Occipital lobe (tissue), 2 donors: ENCODE results near the gene ACTN4. TPM values are rescaled to one million over a fixed set of nuclear protein-coding genes. Genes with fewer than 3 reads are reported as not detected.
"Not testable (repeated sequence)": the region's sequence is repeated elsewhere in the genome, so short reads cannot be mapped to it uniquely, and the experiment has no call there.

Source experiments
- DNase-seq: peaks from one replicate; lab custom pipeline; 2025; lab: John Stamatoyannopoulos, UW
- total RNA-seq: library from RNA; depleted of rRNA; stranded (reverse); fragments of >200 nt; gene quantifications from one replicate; pipeline ENCODE4 v1.2.3, GENCODE V29; 2014

The ACTN4 gene
- total RNA-seq, 1 donor from 2014 or later = 53.2 TPM

DNA sequence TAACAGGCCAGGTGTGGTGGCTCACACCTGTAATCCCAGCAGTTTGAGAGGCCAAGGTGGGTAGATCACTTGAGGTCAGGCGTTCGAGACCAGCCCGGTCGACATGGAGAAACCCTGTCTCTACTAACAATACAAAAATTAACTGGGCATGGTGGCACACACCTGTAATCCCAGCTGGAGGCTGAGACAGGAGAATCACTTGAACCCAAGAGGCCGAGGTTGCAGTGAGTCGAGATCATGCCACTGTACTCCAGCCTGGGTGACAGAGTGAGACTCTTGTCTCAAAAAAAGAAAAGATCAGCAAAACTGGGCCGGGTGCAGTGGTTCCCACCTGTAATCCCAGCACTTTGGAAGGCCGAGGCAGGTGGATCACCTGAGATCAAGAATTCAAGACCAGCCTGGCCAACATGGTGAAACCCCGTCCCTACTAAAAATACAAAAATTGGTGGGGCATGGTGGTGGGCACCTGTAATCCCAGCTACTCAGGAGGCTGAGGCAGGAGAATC is 114.5 kb downstream of the ACTN4 start:
- not testable (repeated sequence) for DNase-seq

- no peak for DNase-seq
These were observed 116.4 kb downstream of the ACTN4 start for GRCh38 chr19:38763795-38764220.

DNA sequence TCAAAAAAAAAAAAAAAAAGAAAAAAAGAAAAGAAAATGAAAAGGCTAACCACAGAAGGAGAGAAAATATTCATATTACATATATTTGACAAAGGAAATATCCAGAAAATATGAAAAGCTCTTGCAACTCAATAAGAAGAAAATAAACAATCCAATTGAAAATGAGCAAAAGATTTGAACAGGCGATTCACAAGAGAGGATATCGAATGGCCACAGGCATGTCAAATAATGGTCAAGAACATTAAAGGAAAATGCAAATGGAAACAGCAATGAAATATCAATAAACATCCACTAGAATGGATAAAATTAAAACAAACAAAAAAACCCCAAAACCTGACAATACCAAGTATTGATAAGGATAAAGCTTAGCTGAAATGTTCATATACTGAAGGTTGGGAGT is 117.8 kb downstream of the ACTN4 start:
- no peak for DNase-seq

DNA sequence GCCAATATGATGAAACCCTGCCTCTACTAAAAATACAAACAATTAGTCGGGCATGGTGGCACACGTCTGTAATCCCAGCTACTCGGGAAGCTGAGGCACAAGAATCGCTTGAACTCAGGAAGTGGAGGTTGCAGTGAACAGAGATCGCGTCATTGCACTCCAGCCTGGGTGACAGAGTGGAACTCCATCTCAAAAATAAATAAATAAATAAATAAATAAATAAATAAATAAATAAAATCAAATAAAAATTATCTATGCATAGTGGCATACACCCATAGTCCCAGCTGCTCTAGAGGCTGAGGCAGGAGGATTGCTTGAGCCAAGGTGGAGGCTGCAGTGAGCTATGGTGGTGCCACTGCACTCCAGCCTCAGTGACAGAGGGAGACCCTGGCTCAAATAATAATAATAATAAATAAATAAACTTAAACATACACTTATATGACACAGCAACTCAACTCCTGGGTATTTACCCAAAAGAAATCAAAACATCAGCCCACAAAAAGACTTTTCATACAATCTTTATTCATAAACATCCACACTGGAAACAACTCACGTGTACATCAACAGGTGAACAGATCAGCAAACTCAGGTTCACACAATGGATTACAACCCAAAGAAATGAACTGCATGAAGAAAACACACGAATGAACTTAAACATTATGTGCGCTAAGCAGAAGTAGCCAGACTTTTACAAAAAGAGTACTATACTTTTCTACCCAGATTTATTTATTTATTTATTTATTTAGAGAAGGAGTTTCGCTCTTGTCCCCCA is 119.0 kb downstream of the ACTN4 start:
- DNase-seq = no peak

- DNase-seq = peak; percentile 22
These were observed 122.3 kb downstream of the ACTN4 start for GRCh38 chr19:38769635-38770211.

DNA sequence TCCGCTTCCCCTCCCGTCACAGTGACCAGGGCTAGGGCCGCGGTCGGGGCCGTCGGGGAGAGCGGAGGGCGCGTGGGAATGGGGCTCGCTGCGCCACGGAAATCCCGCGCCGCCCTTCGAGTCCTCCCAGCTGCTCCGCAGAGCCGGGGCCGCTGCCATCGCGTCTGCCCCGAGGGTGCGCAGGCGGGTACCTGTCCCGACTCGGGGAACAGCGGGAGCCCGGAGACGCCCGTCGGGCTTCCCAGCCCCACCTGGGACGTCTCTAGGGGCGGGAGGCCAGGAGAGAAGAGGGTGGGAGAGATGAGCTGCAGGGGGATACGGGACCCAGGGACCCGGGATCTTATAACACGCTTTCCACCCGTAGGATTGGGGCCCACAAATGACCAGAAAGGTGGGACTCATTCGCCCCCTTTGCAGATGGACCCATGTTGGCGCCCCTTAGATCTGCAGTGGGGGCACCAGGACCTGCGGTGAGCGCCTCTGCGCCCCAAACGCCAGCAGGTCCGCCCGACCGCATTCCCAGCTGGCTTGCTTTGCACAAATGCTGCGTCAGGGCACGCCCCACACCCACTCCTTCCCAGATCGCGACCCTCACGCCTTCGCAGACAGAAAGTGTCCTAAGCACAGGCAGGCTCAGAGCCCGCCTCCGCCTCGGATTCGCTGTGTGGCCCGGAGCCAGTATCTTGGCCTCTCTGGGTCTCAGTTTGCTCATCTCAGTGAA is 122.9 kb downstream of the ACTN4 start:
- not testable (repeated sequence) for DNase-seq

DNA sequence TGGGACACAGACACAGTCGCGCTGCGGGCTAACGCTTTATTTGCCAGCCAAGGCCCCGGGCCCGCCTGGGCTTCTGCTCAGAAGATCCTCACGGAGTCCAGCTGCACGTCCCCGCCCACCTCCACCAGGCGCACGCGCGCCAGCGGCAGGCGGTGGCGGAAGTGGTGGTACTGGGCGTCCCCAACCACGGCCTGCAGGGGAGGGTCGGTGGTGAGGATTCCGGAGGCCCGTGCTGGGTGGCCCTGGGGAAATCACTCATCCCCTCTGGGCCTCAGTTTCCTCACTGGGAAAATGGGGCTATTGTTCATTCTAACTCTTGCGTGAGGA is 123.5 kb downstream of the ACTN4 start:
- not testable (repeated sequence) for DNase-seq

DNA sequence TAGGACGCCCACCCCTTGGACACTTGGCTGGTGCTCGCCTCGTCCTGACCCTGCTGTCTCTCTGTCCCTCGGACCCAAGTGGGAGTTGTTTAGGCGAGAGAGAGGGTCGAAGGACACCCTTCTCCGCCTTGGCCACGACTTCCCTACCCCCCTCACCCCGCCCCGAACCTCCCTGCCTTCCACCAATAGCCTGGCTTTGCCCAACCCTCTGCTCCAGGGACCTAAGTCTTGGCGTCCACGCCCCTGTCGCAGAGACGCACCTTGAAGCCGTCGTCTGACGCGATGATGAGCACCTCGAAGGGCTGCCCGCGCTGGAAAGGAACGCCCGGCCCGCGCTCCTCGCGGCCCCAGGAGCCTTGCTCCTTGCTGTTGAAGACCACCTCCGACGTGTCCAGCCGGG is 124.1 kb downstream of the ACTN4 start:
- not testable (repeated sequence) for DNase-seq

DNA sequence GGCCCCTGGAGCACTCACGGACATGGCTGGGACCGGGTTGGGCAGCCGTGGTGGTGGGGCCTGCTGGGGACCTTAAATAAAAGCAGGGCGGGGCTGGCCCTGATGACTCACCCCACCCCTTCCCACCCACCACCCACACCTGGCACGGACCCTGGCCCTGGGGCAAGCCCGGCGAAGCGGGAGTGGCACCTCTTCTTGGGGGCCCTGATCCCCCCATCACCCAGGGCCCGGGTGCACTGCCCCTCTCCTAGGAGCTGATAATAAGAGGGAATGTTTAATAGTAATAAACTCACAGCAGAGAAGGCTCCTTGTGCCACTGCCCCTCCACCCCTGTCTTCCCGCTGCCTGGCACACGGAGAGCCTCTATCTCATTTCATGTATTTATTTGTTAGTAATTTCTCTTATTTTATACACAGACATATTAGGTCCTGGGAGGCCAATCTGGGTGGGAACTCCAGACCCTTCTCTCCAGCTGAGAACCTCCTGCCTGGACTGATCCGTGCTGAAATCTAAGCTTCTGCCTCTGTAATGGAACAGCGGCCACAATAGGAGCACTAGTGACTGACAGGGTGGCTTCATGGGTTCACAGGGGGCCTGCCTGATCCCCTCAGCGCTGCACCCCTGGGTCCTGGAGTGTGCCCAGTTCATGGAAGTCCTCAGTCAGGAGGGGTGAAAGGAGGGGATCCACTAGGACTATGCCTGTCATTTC is 126.2 kb downstream of the ACTN4 start, which contains the start of gene LGALS7:
LGALS7 (minus strand) TSS at position 49 of the 709 bp plus-strand sequence; CDS start at position 24, 25 bp downstream.
- DNase-seq = no peak

DNA sequence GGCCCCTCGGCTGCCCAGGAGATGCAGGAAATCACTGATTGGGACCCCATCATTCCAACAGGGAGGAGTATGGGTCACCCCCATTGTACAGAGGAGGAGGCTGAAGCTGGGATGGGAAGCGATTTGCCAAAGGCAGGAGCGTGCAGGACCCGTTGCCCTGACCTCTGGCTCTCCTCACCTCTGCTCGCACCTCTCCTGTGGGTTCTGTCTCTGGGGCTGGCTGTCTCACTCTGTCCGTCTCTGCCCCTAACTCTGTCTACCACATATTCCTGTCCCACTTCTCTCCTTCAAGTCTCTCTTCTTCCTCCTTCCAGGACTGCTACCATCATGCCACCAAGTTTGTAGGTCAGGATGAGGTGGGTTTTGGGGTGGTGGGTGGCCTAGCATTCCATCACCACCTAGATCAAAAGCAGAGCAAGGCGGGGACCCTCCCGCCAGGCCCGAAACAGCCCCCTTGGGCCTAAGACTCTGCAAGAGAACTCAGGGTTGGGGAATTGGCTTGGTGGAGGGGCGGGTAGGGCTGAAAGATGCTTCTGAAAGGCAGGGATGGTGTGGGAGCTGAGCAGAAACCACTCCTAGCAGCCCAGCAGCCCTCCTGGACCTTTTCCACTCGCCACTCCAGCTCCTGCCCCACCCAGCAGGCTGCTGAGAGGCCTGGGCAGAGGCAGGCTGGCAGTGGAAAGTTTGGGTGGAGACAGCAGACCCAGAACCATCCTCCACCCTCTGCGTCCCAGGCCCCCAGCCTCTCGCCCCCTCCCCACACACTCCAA is 126.9 kb downstream of the ACTN4 start:
- no peak for DNase-seq

GRCh38 chr19:38778733-38779132 is 131.3 kb downstream of the ACTN4 start:
- no peak for DNase-seq

- no peak for DNase-seq
These were observed 133.0 kb downstream of the ACTN4 start for GRCh38 chr19:38780443-38780842.

- DNase-seq = no peak
These were observed 133.6 kb downstream of the ACTN4 start for GRCh38 chr19:38781058-38781457.

Other genes with a start within 250 kb of the ACTN4 start
- gene FAM98C, start 244.6 kb upstream of the ACTN4 start, total RNA-seq = 8.0 TPM
- 0.16 TPM for gene RASGRP4, start 221.4 kb upstream of the ACTN4 start, total RNA-seq
- 4.5 TPM for gene RYR1, start 214.0 kb upstream of the ACTN4 start, total RNA-seq
- 0.16 TPM for gene MAP4K1, start 29.7 kb upstream of the ACTN4 start, total RNA-seq
- gene EIF3K, start 28.5 kb upstream of the ACTN4 start, total RNA-seq = 149 TPM
- gene CAPN12, start 96.8 kb downstream of the ACTN4 start, total RNA-seq = not detected
- 1.1 TPM for gene LGALS7, start 125.9 kb downstream of the ACTN4 start, total RNA-seq
- gene LGALS7B, start 141.6 kb downstream of the ACTN4 start, total RNA-seq = not detected
- gene LGALS4, start 165.3 kb downstream of the ACTN4 start, total RNA-seq = 1.4 TPM
- gene ECH1, start 184.1 kb downstream of the ACTN4 start, total RNA-seq = 12.9 TPM
- gene HNRNPL, start 202.3 kb downstream of the ACTN4 start, total RNA-seq = 350 TPM
- gene RINL, start 230.6 kb downstream of the ACTN4 start, total RNA-seq = 2.5 TPM